AG09309 (cell line): Measurements from ENCODE around the gene NLGN2.

ENCODE experiments used
- DNase-seq: peaks from one replicate; pipeline ENCODE4 v3.0.0-alpha.2; 2010; ENCODE audit warnings: low read depth
- H3K4me3 ChIP-seq: 2 replicates; pipeline ENCODE4 v1.5.1; 2011; ENCODE audit warnings: mild to moderate bottlenecking, low read depth, low read length, moderate library complexity; ENCODE audit not compliant: control insufficient read depth
- TF ChIP-seq, protein P1 (sequence below): IDR thresholded peaks from 2 replicates; pipeline ENCODE4 v1.5.1; 2011; ENCODE audit warnings: mild to moderate bottlenecking, low read depth, low read length, inconsistent platforms; ENCODE audit not compliant: insufficient read depth, control insufficient read depth; ENCODE audit errors: missing control alignments

Gene NLGN2

DNA sequence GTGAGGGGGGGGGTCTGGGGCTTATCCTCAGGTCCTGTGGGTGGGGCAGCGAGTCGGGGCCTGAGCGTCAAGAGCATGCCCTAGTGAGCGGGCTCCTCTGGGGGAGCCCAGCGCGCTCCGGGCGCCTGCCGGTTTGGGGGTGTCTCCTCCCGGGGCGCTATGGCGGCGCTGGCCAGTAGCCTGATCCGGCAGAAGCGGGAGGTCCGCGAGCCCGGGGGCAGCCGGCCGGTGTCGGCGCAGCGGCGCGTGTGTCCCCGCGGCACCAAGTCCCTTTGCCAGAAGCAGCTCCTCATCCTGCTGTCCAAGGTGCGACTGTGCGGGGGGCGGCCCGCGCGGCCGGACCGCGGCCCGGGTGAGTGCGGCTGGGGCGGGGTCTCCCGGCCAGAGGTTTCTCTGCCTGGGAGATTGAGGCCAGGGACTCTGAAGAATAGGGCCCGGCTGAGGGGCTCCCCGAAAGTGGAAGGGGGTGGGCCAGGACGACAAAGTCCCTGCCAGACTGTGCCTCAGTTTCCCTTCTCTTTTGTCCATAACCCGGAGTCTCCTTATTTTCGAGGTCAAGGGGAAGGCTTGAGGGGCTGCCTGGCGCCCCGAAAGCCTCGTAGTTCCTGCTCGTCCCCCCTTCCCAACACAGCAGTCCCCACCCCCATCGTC, 31.9 kb downstream of the NLGN2 start, which contains the start of gene FGF11:
FGF11 (plus strand) TSS at position 51 of the 651 bp plus-strand sequence; CDS start at position 160, 109 bp downstream.
- TF ChIP-seq, protein P1, sequence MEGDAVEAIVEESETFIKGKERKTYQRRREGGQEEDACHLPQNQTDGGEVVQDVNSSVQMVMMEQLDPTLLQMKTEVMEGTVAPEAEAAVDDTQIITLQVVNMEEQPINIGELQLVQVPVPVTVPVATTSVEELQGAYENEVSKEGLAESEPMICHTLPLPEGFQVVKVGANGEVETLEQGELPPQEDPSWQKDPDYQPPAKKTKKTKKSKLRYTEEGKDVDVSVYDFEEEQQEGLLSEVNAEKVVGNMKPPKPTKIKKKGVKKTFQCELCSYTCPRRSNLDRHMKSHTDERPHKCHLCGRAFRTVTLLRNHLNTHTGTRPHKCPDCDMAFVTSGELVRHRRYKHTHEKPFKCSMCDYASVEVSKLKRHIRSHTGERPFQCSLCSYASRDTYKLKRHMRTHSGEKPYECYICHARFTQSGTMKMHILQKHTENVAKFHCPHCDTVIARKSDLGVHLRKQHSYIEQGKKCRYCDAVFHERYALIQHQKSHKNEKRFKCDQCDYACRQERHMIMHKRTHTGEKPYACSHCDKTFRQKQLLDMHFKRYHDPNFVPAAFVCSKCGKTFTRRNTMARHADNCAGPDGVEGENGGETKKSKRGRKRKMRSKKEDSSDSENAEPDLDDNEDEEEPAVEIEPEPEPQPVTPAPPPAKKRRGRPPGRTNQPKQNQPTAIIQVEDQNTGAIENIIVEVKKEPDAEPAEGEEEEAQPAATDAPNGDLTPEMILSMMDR = no peak
- H3K4me3 ChIP-seq = peak within 1 kb of the TSS; percentile 45
- DNase-seq = no peak

DNA sequence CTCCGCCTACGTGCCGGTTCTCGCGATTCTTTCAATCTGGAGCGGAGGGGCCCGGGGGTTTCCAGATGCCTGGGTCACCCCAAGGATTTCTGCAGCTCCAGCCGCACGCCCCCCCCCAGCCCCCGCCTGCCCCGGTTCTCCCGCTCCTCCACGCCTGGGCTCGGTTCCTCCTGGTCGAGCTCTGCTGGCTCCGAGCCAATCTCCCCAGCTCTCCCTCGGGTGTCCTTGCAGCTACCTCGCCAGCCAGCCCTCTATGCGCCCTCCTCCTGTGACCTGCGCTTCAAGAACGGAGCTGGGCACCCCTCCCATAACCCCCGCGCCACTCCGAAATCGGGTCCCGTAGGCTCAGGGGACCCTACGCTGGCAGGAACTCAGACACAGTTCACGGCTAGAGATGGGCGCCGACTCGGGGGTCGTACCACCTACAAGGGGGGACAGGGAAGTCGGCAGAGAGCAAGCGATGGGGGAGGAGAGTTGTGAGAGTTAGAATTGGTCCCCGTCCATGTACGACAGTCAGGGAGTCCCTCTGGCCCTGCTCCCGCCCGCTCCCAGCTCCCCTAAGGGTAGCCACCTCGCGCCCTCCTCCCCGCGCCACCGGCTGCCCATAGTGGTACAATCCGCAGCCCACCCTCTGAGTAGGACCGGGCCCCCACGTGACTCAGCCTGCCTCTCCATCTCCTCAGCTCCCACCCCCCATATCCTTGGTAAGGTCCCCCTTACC, 32.6 kb downstream of the NLGN2 start:
- TF ChIP-seq, protein P1 = no peak
- no peak for DNase-seq
- peak overlapping the region; percentile 45 for H3K4me3 ChIP-seq

DNA sequence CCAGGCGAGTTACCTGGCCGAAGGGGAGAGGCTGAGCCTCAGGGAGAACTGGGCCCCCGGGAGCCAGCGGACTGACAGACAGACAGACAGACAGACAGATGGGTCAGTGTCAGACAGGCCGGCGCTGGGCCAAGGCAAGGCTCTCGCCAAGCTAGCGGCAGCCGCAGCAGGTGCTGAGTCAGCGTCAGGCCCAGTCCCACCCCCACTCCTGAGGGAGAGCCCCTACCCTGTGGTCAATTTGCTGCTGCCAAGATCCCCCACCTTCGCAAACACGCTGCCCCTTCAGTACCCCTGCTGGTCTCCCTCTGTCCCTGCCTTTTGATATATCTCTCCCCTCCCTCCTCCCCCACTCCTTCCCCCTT, 33.2 kb downstream of the NLGN2 start:
- TF ChIP-seq, protein P1 = peak; percentile 11
- DNase-seq = no peak
- no peak overlapping the region; the same call in 1 of the 2 replicates for H3K4me3 ChIP-seq

DNA sequence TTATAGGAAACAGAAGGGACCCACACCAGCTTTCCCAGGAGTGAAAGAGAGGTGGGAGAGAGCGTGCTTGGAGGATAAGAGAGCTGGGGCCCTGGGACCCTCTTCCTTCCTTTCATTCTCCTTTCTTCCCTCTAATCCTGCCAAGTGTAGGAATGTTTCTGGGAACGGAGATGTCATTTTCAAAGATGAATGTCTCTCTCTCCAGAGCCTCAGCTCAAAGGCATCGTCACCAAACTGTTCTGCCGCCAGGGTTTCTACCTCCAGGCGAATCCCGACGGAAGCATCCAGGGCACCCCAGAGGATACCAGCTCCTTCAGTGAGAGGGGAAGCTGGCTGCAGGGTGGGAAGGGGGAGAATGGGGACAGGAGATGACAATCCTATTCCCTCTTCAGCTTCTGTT, 33.6 kb downstream of the NLGN2 start:
- H3K4me3 ChIP-seq = no peak overlapping the region
- no peak for DNase-seq
- TF ChIP-seq, protein P1 = no peak

DNA sequence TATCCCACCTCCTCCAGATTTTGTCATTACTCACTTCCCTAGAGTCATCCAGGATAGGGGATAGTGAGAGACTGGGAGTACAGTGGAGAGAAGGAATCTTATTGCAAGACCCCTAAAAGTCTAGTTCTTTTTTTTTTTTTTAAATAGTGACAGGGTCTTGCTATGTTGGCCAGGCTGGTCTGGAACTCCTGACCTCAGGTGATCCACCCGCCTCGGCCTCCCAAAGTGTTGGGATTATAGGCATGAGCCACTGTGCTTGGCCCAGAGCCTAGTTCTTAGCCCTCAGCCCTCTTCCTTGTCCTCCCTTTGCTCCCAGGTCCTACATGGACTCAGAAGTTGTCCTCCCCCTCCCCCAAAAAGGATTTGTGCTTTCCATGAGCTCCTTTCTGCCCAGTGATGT, 34.5 kb downstream of the NLGN2 start:
- DNase-seq = no peak
- H3K4me3 ChIP-seq = no peak overlapping the region
- TF ChIP-seq, protein P1 = no peak

DNA sequence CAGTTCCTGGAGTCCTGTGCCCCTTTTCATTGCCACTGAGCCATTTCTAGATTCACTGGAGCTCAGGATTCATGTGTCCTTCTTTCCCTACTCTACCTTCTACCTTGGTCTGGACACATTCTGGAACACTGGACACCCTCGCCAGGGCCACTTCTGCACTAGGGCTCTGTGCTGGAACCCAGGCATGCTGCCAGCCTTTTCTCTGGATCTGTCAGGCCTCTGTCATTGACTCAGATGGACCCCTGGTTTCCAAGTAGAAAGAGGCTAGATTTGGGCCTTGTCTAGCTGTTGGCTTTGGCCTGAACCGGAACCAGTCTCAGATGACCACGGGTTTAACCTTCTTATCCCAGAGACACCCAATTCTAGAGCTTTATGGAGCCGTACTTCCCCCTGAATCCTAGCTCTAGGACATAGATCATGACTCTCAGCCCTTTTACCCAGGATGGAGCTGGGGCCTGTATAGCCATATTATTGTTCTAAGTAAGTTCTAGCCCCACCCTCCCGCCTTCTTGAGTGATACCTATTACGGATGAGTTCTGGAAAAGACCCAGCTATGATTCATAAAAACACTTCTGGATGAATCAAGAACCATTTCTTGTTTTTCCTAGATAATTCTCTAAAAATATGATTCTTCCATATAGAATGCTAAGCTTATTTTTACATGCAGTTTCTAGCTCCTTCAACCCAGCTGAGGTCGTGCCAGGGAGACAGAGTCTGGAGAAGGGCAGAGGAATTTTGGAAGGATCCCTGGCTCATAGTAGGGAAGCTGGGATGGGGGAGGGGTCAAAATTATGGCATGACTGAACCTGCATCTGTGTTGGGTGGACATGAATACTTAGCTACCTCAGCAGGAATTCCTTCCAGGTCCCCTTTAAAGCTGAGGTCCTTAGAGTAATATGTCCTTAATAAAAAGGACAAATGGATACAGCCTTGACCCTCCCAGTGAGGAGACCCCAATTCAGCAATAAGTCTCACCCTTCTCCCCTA, 36.1 kb downstream of the NLGN2 start:
- no peak overlapping the region for H3K4me3 ChIP-seq
- no peak for DNase-seq
- TF ChIP-seq, protein P1 = no peak
